Activated CD4-positive, alpha-beta memory T cell treated with anti-CD3 and anti-CD28 coated beads, Interleukin-2, amount 10 ng/mL, durations not matched to agents 7 days and 5 days (primary cell): ENCODE data around the gene ILKAP. TPM values are rescaled to one million over a fixed set of nuclear protein-coding genes. Genes with fewer than 3 reads are reported as not detected.

Experiments used
- CTCF ChIA-PET: fragments of 350-600 bp; sonication (Branson Sonifier 250); formaldehyde crosslinking; loops from one replicate; lab custom pipeline; 2021; ENCODE audit warnings: antibody characterized with exemption, inconsistent platforms; lab: Charles Lee
- POLR2A ChIA-PET: fragments of 350-600 bp; sonication (Branson Sonifier 250); formaldehyde crosslinking; loops from one replicate; lab custom pipeline; 2021; ENCODE audit warnings: antibody characterized with exemption; lab: Charles Lee
- DNase-seq: peaks from one replicate; pipeline ENCODE4 v3.0.0-alpha.2; 2020
- H3K27ac Mint-ChIP-seq: one replicate; pipeline ENCODE4 v1.8.0; 2021; ENCODE audit warnings: mild to moderate bottlenecking, mixed read lengths
- H3K27me3 Mint-ChIP-seq: one replicate; pipeline ENCODE4 v1.8.0; 2021; ENCODE audit warnings: mixed read lengths
- H3K36me3 Mint-ChIP-seq: one replicate; pipeline ENCODE4 v1.8.0; 2021; ENCODE audit warnings: low read depth, mixed read lengths
- H3K4me1 Mint-ChIP-seq: one replicate; pipeline ENCODE4 v1.8.0; 2021; ENCODE audit warnings: mixed read lengths
- H3K4me3 Mint-ChIP-seq: one replicate; pipeline ENCODE4 v1.8.0; 2021; ENCODE audit warnings: mild to moderate bottlenecking, mixed read lengths
- H3K9me3 Mint-ChIP-seq: one replicate; pipeline ENCODE4 v1.8.0; 2021; ENCODE audit warnings: mixed read lengths
- total RNA-seq, 2 experiments: library from RNA; stranded (reverse); gene quantifications; one replicate each; pipeline ENCODE4 v1.2.3, GENCODE V29; 2021

Gene ILKAP
- total RNA-seq, 2 experiments from 2014 or later: 50.8 to 54.3 TPM

- Mint-ChIP-seq H3K4me3 (peak overlapping the region; percentile 2), H3K36me3 (no peaks in the 10 kb centered on the region), H3K4me1 (peaks cover 9% of the 10 kb centered on the region), H3K9me3 (no peaks in the 10 kb centered on the region), H3K27me3 (peaks cover 39% of the 10 kb centered on the region), H3K27ac (no peak overlapping the region)
- POLR2A ChIA-PET: interaction anchor here (1.2 kb wide), 1 partner anchor 48 kb away, joined by 4 read pairs; the partner anchor contains the start of gene PER2
- DNase-seq: no peak
- CTCF ChIA-PET: no interaction called here
Observed at GRCh38 chr2:238240757-238241711, 37.5 kb upstream of the ILKAP start.

GRCh38 chr2:238239863-238240756 lies 36.6 kb upstream of the ILKAP start, which contains the start of gene HES6:
Gene HES6 (minus strand): TSS chr2:238240038. CDS start chr2:238239905, 133 bp downstream.
- peak; percentile 83 for DNase-seq
- no peaks in the 10 kb centered on the region for H3K36me3 Mint-ChIP-seq
- CTCF ChIA-PET: interaction anchor here (1.0 kb wide), 1 partner anchor 16 kb away, joined by 3 read pairs; no protein-coding TSS in a partner anchor
- no peak within 1 kb of the TSS for H3K27ac Mint-ChIP-seq
- H3K9me3 Mint-ChIP-seq: no peaks in the 10 kb centered on the region
- POLR2A ChIA-PET: interaction anchor here (1.2 to 1.9 kb wide), 2 partner anchors 36 to 49 kb away, joined by 4 to 7 read pairs; partner anchors contain the start of genes ILKAP and PER2
- peak within 1 kb of the TSS; percentile 82 for H3K4me3 Mint-ChIP-seq
- peaks cover 48% of the 10 kb centered on the region for H3K27me3 Mint-ChIP-seq
- H3K4me1 Mint-ChIP-seq: peaks cover 10% of the 10 kb centered on the region

GRCh38 chr2:238239543-238239862 lies 36.0 kb upstream of the ILKAP start:
- Mint-ChIP-seq H3K27ac (no peak overlapping the region), H3K4me3 (peak overlapping the region; percentile 44), H3K36me3 (no peaks in the 10 kb centered on the region), H3K4me1 (peaks cover 12% of the 10 kb centered on the region), H3K9me3 (no peaks in the 10 kb centered on the region), H3K27me3 (peaks cover 50% of the 10 kb centered on the region)
- CTCF ChIA-PET: interaction anchor here (1.0 kb wide), 1 partner anchor 17 kb away, joined by 3 read pairs; no protein-coding TSS in a partner anchor
- no peak for DNase-seq
- POLR2A ChIA-PET: interaction anchor here (1.2 to 1.9 kb wide), 2 partner anchors 36 to 49 kb away, joined by 4 to 7 read pairs; partner anchors contain the start of genes ILKAP and PER2

- CTCF ChIA-PET: interaction anchor here (1.0 kb wide), 1 partner anchor 17 kb away, joined by 3 read pairs; no protein-coding TSS in a partner anchor
- Mint-ChIP-seq H3K4me1 (peaks cover 12% of the 10 kb centered on the region), H3K4me3 (peak overlapping the region; percentile 13), H3K27me3 (peaks cover 51% of the 10 kb centered on the region), H3K27ac (no peak overlapping the region), H3K9me3 (no peaks in the 10 kb centered on the region), H3K36me3 (no peaks in the 10 kb centered on the region)
- peak; percentile 43 for DNase-seq
- POLR2A ChIA-PET: interaction anchor here (0.5 to 1.9 kb wide), 3 partner anchors 12 to 386 kb away, joined by 3 to 7 read pairs (median 4); partner anchors contain the start of gene ILKAP
Observed at GRCh38 chr2:238238766-238239542, 35.5 kb upstream of the ILKAP start.

GRCh38 chr2:238238311-238238765 lies 34.8 kb upstream of the ILKAP start:
- Mint-ChIP-seq H3K4me3 (peak overlapping the region; percentile 46), H3K4me1 (peaks cover 13% of the 10 kb centered on the region), H3K27me3 (peaks cover 57% of the 10 kb centered on the region), H3K36me3 (no peaks in the 10 kb centered on the region), H3K27ac (no peak overlapping the region), H3K9me3 (peaks cover 3% of the 10 kb centered on the region)
- DNase-seq: no peak
- ChIA-PET POLR2A (interaction anchor here (0.5 to 1.9 kb wide), 3 partner anchors 13 to 386 kb away, joined by 3 to 7 read pairs (median 4); partner anchors contain the start of gene ILKAP), CTCF (no interaction called here)

GRCh38 chr2:238237431-238238135 lies 34.1 kb upstream of the ILKAP start:
- no peak for DNase-seq
- CTCF ChIA-PET: no interaction called here
- H3K27ac Mint-ChIP-seq: no peak overlapping the region
- peaks cover 63% of the 10 kb centered on the region for H3K27me3 Mint-ChIP-seq
- peaks cover 4% of the 10 kb centered on the region for H3K9me3 Mint-ChIP-seq
- POLR2A ChIA-PET: interaction anchor here (1.5 kb wide), 1 partner anchor 50 kb away, joined by 3 read pairs; no protein-coding TSS in a partner anchor
- peaks cover 13% of the 10 kb centered on the region for H3K4me1 Mint-ChIP-seq
- H3K36me3 Mint-ChIP-seq: no peaks in the 10 kb centered on the region
- H3K4me3 Mint-ChIP-seq: no peak overlapping the region

- Mint-ChIP-seq H3K36me3 (no peaks in the 10 kb centered on the region), H3K4me1 (peaks cover 14% of the 10 kb centered on the region), H3K4me3 (no peak overlapping the region), H3K9me3 (peaks cover 4% of the 10 kb centered on the region), H3K27ac (no peak overlapping the region), H3K27me3 (peaks cover 65% of the 10 kb centered on the region)
- POLR2A ChIA-PET: interaction anchor here (1.2 to 1.7 kb wide), 4 partner anchors 11 to 51 kb away, joined by 3 to 6 read pairs (median 4); partner anchors contain the start of gene ILKAP
- CTCF ChIA-PET: no interaction called here
- DNase-seq: no peak
Observed at GRCh38 chr2:238236571-238236970, 33.1 kb upstream of the ILKAP start.

GRCh38 chr2:238235856-238236255 lies 32.4 kb upstream of the ILKAP start:
- Mint-ChIP-seq H3K4me3 (no peak overlapping the region), H3K27me3 (peaks cover 62% of the 10 kb centered on the region), H3K27ac (no peak overlapping the region), H3K36me3 (no peaks in the 10 kb centered on the region), H3K4me1 (peaks cover 17% of the 10 kb centered on the region), H3K9me3 (peaks cover 4% of the 10 kb centered on the region)
- ChIA-PET CTCF (no interaction called here), POLR2A (interaction anchor here (1.2 to 1.7 kb wide), 3 partner anchors 11 to 33 kb away, joined by 3 to 6 read pairs (median 4); partner anchors contain the start of gene ILKAP)
- DNase-seq: no peak

GRCh38 chr2:238235331-238235732 lies 31.8 kb upstream of the ILKAP start:
- Mint-ChIP-seq H3K4me1 (peaks cover 21% of the 10 kb centered on the region), H3K4me3 (peak overlapping the region; percentile 38), H3K9me3 (peaks cover 4% of the 10 kb centered on the region), H3K27ac (no peak overlapping the region), H3K27me3 (peaks cover 66% of the 10 kb centered on the region), H3K36me3 (peaks cover 4% of the 10 kb centered on the region)
- CTCF ChIA-PET: no interaction called here
- POLR2A ChIA-PET: interaction anchor here (1.7 kb wide), 1 partner anchor 33 kb away, joined by 6 read pairs; no protein-coding TSS in a partner anchor
- no peak for DNase-seq

GRCh38 chr2:238233625-238234024 lies 30.1 kb upstream of the ILKAP start:
- H3K4me1 Mint-ChIP-seq: peaks cover 19% of the 10 kb centered on the region
- ChIA-PET POLR2A (no interaction called here), CTCF (no interaction called here)
- H3K36me3 Mint-ChIP-seq: peaks cover 5% of the 10 kb centered on the region
- peak overlapping the region; percentile 59 for H3K4me3 Mint-ChIP-seq
- DNase-seq: no peak
- peaks cover 74% of the 10 kb centered on the region for H3K27me3 Mint-ChIP-seq
- peak overlapping the region; percentile 37 for H3K27ac Mint-ChIP-seq
- H3K9me3 Mint-ChIP-seq: peaks cover 4% of the 10 kb centered on the region

GRCh38 chr2:238231809-238232208 lies 28.3 kb upstream of the ILKAP start:
- DNase-seq: no peak
- Mint-ChIP-seq H3K27ac (no peak overlapping the region), H3K27me3 (peaks cover 60% of the 10 kb centered on the region), H3K36me3 (peaks cover 5% of the 10 kb centered on the region), H3K4me1 (peaks cover 15% of the 10 kb centered on the region), H3K9me3 (peaks cover 4% of the 10 kb centered on the region), H3K4me3 (peak overlapping the region; percentile 56)
- POLR2A ChIA-PET: no interaction called here
- CTCF ChIA-PET: no interaction called here
